ENCODE measurements around the gene ERBB4.
"Not testable (repeated sequence)": the region's sequence is repeated elsewhere in the genome, so short reads cannot be mapped to it uniquely, and the experiment has no call there.

Gene ERBB4

DNA sequence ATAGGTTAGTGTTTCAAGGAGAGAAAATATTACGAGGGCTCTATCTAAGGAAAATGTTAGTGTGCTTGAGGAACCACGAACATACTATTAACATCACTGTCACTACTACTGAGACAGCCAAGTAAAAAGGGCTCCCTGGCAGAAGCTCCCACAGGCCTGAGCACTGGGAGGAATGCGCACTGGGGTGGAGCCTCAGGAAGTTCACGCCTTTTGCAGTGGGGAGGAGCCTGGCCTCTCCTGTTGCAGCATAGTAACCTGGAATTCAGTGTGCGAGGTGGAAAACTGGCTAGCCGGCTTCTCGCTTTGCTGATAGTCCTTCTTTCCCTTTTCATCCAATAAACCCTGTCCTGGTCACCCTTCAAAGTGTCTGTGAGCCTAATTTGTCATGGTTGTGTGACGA lies 250.3 kb downstream of the ERBB4 start:
- DNase-seq = no peak

GRCh38 chr2:212284166-212284565 lies 254.4 kb downstream of the ERBB4 start:
- no peak for DNase-seq

DNA sequence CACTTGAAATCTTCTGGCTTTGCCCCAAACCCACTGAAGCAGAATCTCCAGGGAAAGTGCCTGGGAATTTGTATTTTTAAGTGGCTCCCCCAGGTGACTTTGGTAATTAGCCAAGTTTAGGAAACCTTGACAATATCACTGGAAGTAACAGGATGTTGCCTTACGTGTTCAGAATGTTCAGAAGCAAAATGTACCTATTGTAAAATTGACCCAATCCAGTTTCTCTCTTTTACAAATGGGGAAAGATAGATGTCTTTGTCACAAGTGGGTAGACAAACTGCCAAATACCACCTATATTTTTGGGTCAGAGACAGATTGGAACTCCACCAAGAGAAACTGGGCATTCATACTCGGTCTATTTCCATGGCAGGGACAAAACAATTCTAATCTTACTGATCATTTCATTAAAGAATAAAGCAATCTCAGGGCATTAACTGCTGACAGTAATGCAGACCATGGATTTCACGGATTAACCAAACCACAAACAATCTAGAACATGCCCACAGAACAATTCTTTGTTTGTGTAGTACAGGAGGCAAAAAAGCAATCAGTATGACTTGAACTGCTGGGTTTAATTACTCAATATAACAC lies 255.8 kb downstream of the ERBB4 start:
- DNase-seq = no peak

- no peak for DNase-seq
These were observed 261.8 kb downstream of the ERBB4 start for GRCh38 chr2:212276813-212277212.

- DNase-seq = no peak
These were observed 264.4 kb downstream of the ERBB4 start for GRCh38 chr2:212274215-212274614.

- no peak for DNase-seq
These were observed 267.0 kb downstream of the ERBB4 start for GRCh38 chr2:212271583-212271982.

- no peak for DNase-seq
These were observed 269.6 kb downstream of the ERBB4 start for GRCh38 chr2:212269005-212269404.

GRCh38 chr2:212266297-212266696 lies 272.3 kb downstream of the ERBB4 start:
- DNase-seq = no peak

GRCh38 chr2:212265777-212266176 lies 272.8 kb downstream of the ERBB4 start:
- no peak for DNase-seq

- DNase-seq = no peak
These were observed 274.4 kb downstream of the ERBB4 start for GRCh38 chr2:212264187-212264586.

DNA sequence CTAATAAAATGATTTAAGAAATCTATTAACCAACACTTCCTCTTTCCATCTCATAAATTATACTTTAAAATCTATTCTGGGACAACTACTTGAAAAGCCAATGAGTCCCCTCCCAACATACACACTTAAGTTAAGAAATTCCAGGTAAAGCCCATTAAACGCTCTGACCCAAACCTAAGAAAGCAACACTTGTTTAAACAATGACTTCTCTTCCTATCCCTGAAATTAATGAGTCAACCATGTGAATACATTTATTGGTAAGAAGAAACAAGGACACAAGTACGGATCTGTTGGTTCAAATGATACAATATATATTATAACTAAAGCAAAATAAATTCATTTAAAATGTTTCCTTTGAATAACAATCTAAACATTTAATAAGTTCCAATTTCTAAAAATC lies 279.4 kb downstream of the ERBB4 start:
- no peak for DNase-seq

DNA sequence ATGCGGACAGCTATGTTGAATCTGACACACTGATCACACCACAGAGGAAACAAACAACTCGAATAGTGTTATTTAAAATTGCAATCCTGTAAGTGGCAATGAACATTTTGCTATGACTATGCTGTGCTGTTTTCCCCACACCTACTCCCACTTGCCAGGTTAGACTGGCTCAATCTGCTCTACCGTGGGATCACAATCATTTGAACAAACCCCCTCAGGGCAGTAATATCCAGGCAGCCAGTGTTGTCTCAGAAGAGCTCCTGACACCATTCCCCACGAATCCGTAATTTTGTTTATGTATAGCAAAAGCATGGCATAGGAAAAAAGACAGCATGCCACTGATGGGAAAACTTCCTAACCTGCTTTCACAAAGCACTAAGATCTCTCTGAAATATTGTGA lies 284.3 kb downstream of the ERBB4 start:
- no peak for DNase-seq

DNA sequence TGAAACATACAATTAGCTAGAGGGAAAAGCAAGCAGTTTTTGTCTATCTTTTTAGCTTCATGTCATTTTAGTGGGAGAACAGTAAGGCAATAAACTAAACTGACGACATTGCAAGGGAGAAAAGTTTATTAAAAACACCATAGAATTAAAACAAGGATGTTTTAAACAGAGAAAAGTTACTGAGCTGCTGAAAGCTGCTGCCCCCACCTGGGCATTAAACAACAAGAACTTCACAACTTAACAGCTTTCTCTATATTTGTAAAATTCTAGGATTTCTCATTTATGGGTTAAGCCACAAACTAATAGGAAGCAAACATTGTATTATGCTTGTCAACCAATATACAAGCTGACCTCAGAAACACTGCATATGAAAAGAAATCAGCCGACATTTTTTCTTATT lies 289.2 kb downstream of the ERBB4 start:
- DNase-seq = no peak

- no peak for DNase-seq
These were observed 292.7 kb downstream of the ERBB4 start for GRCh38 chr2:212245880-212246279.

- DNase-seq = no peak
These were observed 295.9 kb downstream of the ERBB4 start for GRCh38 chr2:212242724-212243123.

- not testable (repeated sequence) for DNase-seq
These were observed 300.4 kb downstream of the ERBB4 start for GRCh38 chr2:212238152-212238551.

GRCh38 chr2:212237350-212238095 lies 301.1 kb downstream of the ERBB4 start:
- DNase-seq = no peak

- no peak for DNase-seq
These were observed 309.8 kb downstream of the ERBB4 start for GRCh38 chr2:212228743-212229171.

GRCh38 chr2:212227755-212228154 lies 310.8 kb downstream of the ERBB4 start:
- no peak for DNase-seq

DNA sequence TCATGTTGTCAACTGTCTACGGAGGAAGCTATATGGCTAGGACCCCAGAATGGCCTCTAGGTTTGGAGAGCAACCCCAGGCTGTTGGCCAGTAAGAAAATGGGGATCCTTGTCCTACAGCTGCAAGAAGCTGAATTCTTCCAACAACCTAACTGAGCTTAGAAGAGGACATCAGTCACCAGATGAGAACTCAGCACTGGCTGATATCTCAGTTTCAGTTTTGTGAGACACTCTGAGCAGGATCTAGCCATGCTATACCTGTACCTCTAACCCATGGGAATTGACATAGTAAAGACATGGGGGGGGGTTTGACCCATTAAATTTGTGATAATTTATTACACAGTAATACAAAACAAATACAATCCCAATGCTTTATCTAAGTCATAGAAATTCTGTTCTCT lies 312.5 kb downstream of the ERBB4 start:
- no peak for DNase-seq

DNA sequence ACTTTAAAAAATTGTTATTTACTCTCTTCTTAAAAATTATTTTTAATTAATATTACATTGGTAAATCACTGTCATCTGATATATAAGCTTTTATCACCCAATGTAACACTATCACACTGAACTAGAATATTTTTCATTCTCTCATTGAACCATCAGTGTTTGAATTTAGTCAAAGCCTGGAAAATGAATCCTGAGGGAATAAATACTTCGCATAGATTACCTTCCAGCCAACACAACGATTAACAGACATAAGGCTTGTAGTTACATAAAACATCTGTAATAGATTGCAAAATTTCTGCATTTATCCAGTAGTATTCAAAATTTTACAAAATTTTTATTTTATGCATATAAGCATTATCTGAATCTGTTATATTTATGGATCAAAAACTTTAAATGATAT lies 314.9 kb downstream of the ERBB4 start:
- no peak for DNase-seq

DNA sequence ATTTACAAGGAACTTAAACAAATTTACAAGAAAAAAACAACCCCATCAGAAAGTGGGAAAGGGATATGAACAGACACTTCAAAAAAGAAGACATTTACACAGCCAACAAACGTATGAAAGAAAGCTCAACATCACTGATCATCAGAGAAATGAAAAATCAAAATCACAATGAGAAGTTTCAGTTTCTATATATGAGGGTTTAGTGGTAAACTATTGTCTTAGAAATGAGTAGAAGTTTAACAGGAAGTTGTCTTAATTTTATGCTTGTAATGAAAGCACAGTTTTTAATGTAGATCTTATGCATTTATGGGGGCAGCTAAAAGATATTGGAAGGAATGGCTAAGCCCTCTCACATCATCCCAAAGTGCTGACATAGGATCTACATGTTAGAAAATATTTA lies 325.4 kb downstream of the ERBB4 start:
- DNase-seq = no peak

DNA sequence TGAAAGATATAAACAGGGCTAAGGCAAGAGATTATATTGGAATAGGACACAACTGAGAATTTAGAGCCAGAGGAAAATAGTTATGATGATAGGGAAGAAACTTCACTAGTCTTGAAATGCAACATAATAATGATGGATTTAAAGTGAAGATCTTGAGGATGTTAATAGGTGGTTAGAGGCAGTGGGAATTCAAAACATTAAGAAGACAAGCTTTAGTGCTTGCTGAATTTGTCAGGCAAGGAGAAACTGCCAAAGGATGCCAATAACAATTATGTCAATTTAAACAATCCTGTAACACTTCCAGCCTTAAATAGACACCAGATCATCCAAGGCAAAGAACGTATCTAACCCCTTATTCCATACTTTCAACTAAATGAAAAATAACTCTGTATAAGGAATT lies 330.1 kb downstream of the ERBB4 start:
- DNase-seq = no peak

- DNase-seq = no peak
These were observed 340.8 kb downstream of the ERBB4 start for GRCh38 chr2:212197776-212198175.

DNA sequence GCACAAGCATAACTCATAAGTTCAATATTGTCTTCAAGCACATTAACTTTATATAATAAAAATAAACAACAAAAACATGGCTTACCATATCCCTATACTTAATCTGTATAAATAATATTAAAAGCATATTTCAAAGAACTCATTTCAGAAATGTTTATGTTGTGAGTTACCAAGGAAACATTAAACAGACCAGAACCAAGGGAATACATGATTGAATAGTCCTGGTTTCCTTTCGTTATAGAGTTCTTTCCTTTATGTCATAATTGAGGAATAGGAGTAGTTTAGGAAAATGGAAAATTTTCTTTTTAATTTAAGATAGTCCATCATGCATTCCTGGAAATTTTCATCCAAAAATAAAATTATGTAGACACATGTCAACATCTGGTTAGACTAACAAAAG lies 343.0 kb downstream of the ERBB4 start:
- no peak for DNase-seq

Data from T-helper 1 cell (primary cell).